ENCODE measurements around the gene IL1A.

The IL1A gene

GRCh38 chr2:112789186-112789585 is 4.9 kb upstream of the IL1A start:
- Histone ChIP-seq H3K4me1 (ENCODE audit: insufficient read depth, low read length, severe bottlenecking) (peaks cover 9% of the 10 kb centered on the region), H3K36me3 (ENCODE audit: insufficient read depth, low read length) (no peaks in the 10 kb centered on the region), H3K79me2 (ENCODE audit: insufficient read depth, low read length) (no peaks in the 10 kb centered on the region), H3K4me2 (ENCODE audit: low read length) (no peak overlapping the region), H3K27ac (ENCODE audit: low read depth, low read length, poor library complexity, severe bottlenecking) (no peak overlapping the region), H3K4me3 (ENCODE audit: low read depth, low read length, poor library complexity, severe bottlenecking) (no peak overlapping the region), H2AFZ (ENCODE audit: low read length) (no peak overlapping the region), H4K20me1 (ENCODE audit: insufficient read depth, low read length) (no peaks in the 10 kb centered on the region), H3K9ac (ENCODE audit: low read length) (no peak overlapping the region), H3K27me3 (ENCODE audit: insufficient read depth, low read length) (no peaks in the 10 kb centered on the region), H3K9me3 (ENCODE audit: low read length) (no peaks in the 10 kb centered on the region), H3K9me2 (ENCODE audit: low read depth, low read length) (no peaks in the 10 kb centered on the region), H3F3A (ENCODE audit: insufficient read depth, low read length) (no peaks in the 10 kb centered on the region)
- TF ChIP-seq CTCF (IDR thresholded peaks at IDR 0.05; ENCODE audit: low read length): no peak
- no peak for TF ChIP-seq EZH2 (IDR thresholded peaks at IDR 0.05; ENCODE audit: borderline replicate concordance, low read length)

GRCh38 chr2:112788653-112789052 is 4.4 kb upstream of the IL1A start:
- H3K4me2 ChIP-seq (ENCODE audit: low read length): no peak overlapping the region
- H3K9me3 ChIP-seq (ENCODE audit: low read length): no peaks in the 10 kb centered on the region
- H3K4me1 ChIP-seq (ENCODE audit: insufficient read depth, low read length, severe bottlenecking): peaks cover 4% of the 10 kb centered on the region
- H3K9ac ChIP-seq (ENCODE audit: low read length): no peak overlapping the region
- no peaks in the 10 kb centered on the region for H3K9me2 ChIP-seq (ENCODE audit: low read depth, low read length)
- H3K27ac ChIP-seq (ENCODE audit: low read depth, low read length, poor library complexity, severe bottlenecking): no peak overlapping the region
- H3K36me3 ChIP-seq (ENCODE audit: insufficient read depth, low read length): no peaks in the 10 kb centered on the region
- H3K4me3 ChIP-seq (ENCODE audit: low read depth, low read length, poor library complexity, severe bottlenecking): no peak overlapping the region
- no peaks in the 10 kb centered on the region for H3K27me3 ChIP-seq (ENCODE audit: insufficient read depth, low read length)
- TF ChIP-seq CTCF (IDR thresholded peaks at IDR 0.05; ENCODE audit: low read length): no peak
- TF ChIP-seq EZH2 (IDR thresholded peaks at IDR 0.05; ENCODE audit: borderline replicate concordance, low read length): no peak
- no peaks in the 10 kb centered on the region for H3K79me2 ChIP-seq (ENCODE audit: insufficient read depth, low read length)
- H4K20me1 ChIP-seq (ENCODE audit: insufficient read depth, low read length): no peaks in the 10 kb centered on the region
- no peak overlapping the region for H2AFZ ChIP-seq (ENCODE audit: low read length)
- H3F3A ChIP-seq (ENCODE audit: insufficient read depth, low read length): no peaks in the 10 kb centered on the region

GRCh38 chr2:112787729-112788393 is 3.6 kb upstream of the IL1A start:
- H4K20me1 ChIP-seq (ENCODE audit: insufficient read depth, low read length): no peaks in the 10 kb centered on the region
- no peaks in the 10 kb centered on the region for H3K79me2 ChIP-seq (ENCODE audit: insufficient read depth, low read length)
- H3K4me3 ChIP-seq (ENCODE audit: low read depth, low read length, poor library complexity, severe bottlenecking): no peak overlapping the region
- no peaks in the 10 kb centered on the region for H3K9me3 ChIP-seq (ENCODE audit: low read length)
- no peak overlapping the region for H3K4me2 ChIP-seq (ENCODE audit: low read length)
- no peaks in the 10 kb centered on the region for H3F3A ChIP-seq (ENCODE audit: insufficient read depth, low read length)
- no peak overlapping the region for H2AFZ ChIP-seq (ENCODE audit: low read length)
- H3K27me3 ChIP-seq (ENCODE audit: insufficient read depth, low read length): no peaks in the 10 kb centered on the region
- H3K9me2 ChIP-seq (ENCODE audit: low read depth, low read length): no peaks in the 10 kb centered on the region
- H3K4me1 ChIP-seq (ENCODE audit: insufficient read depth, low read length, severe bottlenecking): no peaks in the 10 kb centered on the region
- TF ChIP-seq CTCF (IDR thresholded peaks at IDR 0.05; ENCODE audit: low read length) (no peak), EZH2 (IDR thresholded peaks at IDR 0.05; ENCODE audit: borderline replicate concordance, low read length) (no peak)
- H3K36me3 ChIP-seq (ENCODE audit: insufficient read depth, low read length): no peaks in the 10 kb centered on the region
- no peak overlapping the region for H3K27ac ChIP-seq (ENCODE audit: low read depth, low read length, poor library complexity, severe bottlenecking)
- H3K9ac ChIP-seq (ENCODE audit: low read length): no peak overlapping the region

Measured in OCI-LY1 (cell line).